GM12878 (cell line): ENCODE data around the gene ITGBL1. TPM values are rescaled to one million over a fixed set of nuclear protein-coding genes. Genes with fewer than 3 reads are reported as not detected.

Source experiments
- ATAC-seq: fragments of 200-7000 bp; cut with Tn5 transposase; 3 replicates; pipeline ENCODE4 v1.9.1; 2020; ENCODE audit warnings: mild to moderate bottlenecking, moderate library complexity
- BruUV-seq: library from RNA; stranded (reverse); fragments of 400-500 nt; replicated peaks from 2 replicates; lab custom pipeline; 2021; lab: Mats Ljungman, UMichigan
- CTCF ChIA-PET: fragments of 300-600 bp; sonication (Branson Sonifier 250); formaldehyde crosslinking; extraction: SDS; loops from one replicate; lab custom pipeline; 2021; ENCODE audit warnings: inconsistent platforms; lab: Yijun Ruan, JAX
- POLR2A ChIA-PET: fragments of 350-600 bp; formaldehyde crosslinking; extraction: SDS; loops from one replicate; lab custom pipeline; 2021; ENCODE audit warnings: inconsistent platforms; lab: Charles Lee
- RAD21 ChIA-PET: fragments of 300-600 bp; sonication (Branson Sonifier 250); formaldehyde crosslinking; loops from one replicate; lab custom pipeline; 2023; ENCODE audit warnings: antibody characterized with exemption; ENCODE audit not compliant: unreplicated experiment; lab: Charles Lee
- SMC1A ChIA-PET: fragments of 300-600 bp; sonication (Branson Sonifier 250); formaldehyde crosslinking; loops from one replicate; lab custom pipeline; 2023; ENCODE audit not compliant: unreplicated experiment, uncharacterized antibody; lab: Charles Lee
- DNase-seq: peaks from one replicate; pipeline ENCODE4 v3.0.0-alpha.2; 2011; ENCODE audit warnings: low read depth, low spot score
- FAIRE-seq: peaks from 3 replicates; lab custom pipeline; 2011; peaks lifted over from hg19 to GRCh38; lab: Jason Lieb, UNC
- H2AFZ ChIP-seq: 2 replicates; pipeline ENCODE4 v1.6.0; 2011; ENCODE audit warnings: low read depth, low read length, control low read depth; ENCODE audit not compliant: control insufficient read depth
- H3K27ac ChIP-seq: 2 replicates; pipeline ENCODE4 v1.5.1; 2011; ENCODE audit warnings: control low read depth; ENCODE audit not compliant: control insufficient read depth, insufficient read depth
- H3K27me3 ChIP-seq, 2 experiments: replicated peaks in 1 of 2; 2 replicates each; pipeline versions ENCODE4 v1.6.0 to v1.6.1; 2011; ENCODE audit warnings: low read length in 1 of 2; ENCODE audit not compliant: control insufficient read depth in 2 of 2, insufficient read depth in 2 of 2
- H3K36me3 ChIP-seq, 2 experiments: 2 replicates each; pipeline ENCODE4 v1.5.1; 2011; ENCODE audit warnings: low read length in 1 of 2; ENCODE audit not compliant: control insufficient read depth in 2 of 2, insufficient read depth in 2 of 2
- H3K4me1 ChIP-seq: 2 replicates; pipeline ENCODE4 v1.6.1; 2011; ENCODE audit warnings: mild to moderate bottlenecking, low read length, moderate library complexity, mixed read lengths; ENCODE audit not compliant: control insufficient read depth, insufficient read depth
- H3K4me2 ChIP-seq: 2 replicates; pipeline ENCODE4 v1.6.0; 2011; ENCODE audit warnings: control low read depth; ENCODE audit not compliant: control insufficient read depth, insufficient read depth
- H3K4me3 ChIP-seq: fragments of 200-600 bp; sonication (generic); 2 replicates; pipeline ENCODE4 v1.5.1; 2016
- H3K79me2 ChIP-seq: 2 replicates; pipeline ENCODE4 v1.6.0; 2011; ENCODE audit warnings: low read length; ENCODE audit not compliant: control insufficient read depth, insufficient read depth
- H3K9ac ChIP-seq: 2 replicates; pipeline ENCODE4 v1.8.0; 2011; ENCODE audit warnings: low read length, control low read depth, mixed read lengths; ENCODE audit not compliant: control insufficient read depth, insufficient read depth
- H3K9me3 ChIP-seq: replicated peaks from 3 replicates; pipeline ENCODE4 v1.5.1; 2011; ENCODE audit warnings: mild to moderate bottlenecking, low read length; ENCODE audit not compliant: control insufficient read depth, insufficient read depth
- H4K20me1 ChIP-seq: 2 replicates; pipeline ENCODE4 v1.6.0; 2011; ENCODE audit not compliant: control insufficient read depth, insufficient read depth
- LARP7 ChIP-seq: fragments of 450-650 bp; IDR thresholded peaks from 2 replicates; pipeline ENCODE4 v1.6.1; 2017; ENCODE audit warnings: mild to moderate bottlenecking
- MYB ChIP-seq: fragments of 150-350 bp; IDR thresholded peaks from 2 replicates; pipeline ENCODE4 v1.6.1; 2014; ENCODE audit warnings: mild to moderate bottlenecking, low read depth, low read length, borderline replicate concordance
- TCF7 ChIP-seq: IDR thresholded peaks from 2 replicates; pipeline ENCODE4 v1.6.1; 2014; ENCODE audit warnings: antibody characterized with exemption, borderline replicate concordance
- ZNF622 ChIP-seq: fragments of 450-650 bp; IDR thresholded peaks from 2 replicates; pipeline ENCODE4 v1.6.1; 2017; ENCODE audit warnings: mild to moderate bottlenecking, inconsistent platforms
- WGBS: methylation state at CpG from one replicate; pipeline ENCODE4 v1.1.6; 2016; ENCODE audit warnings: low lambda C conversion rate; ENCODE audit not compliant: insufficient replicate concordance, insufficient coverage; ENCODE audit errors: missing lambda C conversion rate; 5-methylcytosine and 5-hydroxymethylcytosine counted together
- in situ Hi-C: fragments of 300-500 bp; cut with MboI; formaldehyde crosslinking; loops from 9 replicates; pipeline ENCODE4 v1.14.3; 2018; ENCODE audit warnings: mixed read lengths
- intact Hi-C: fragments of 100-400 bp; cut with micrococcal nuclease; formaldehyde crosslinking; loops from one replicate; pipeline ENCODE4 v1.14.2; 2022; ENCODE audit not compliant: unreplicated experiment
- polyA plus RNA-seq, 11 experiments: library from polyadenylated mRNA; depleted of rRNA in 4 of 11; unstranded in 6 of 11; stranded (reverse) in 5 of 11; fragments of >200 nt; fragmentation: Nextera tagmentation in 4 of 11; fragmentation: Illumina TruSeq in 1 of 11; extraction: Ambion mirVana in 4 of 11; extraction: Trizol in 1 of 11; gene quantifications; 1 replicate in 1 of 11; 2 replicates in 10 of 11; pipeline versions ENCODE4 v1.2.1 to v1.2.3, GENCODE V29; 2011 to 2016; ENCODE audit warnings: inconsistent platforms in 2 of 11, missing spikeins in 2 of 11, low read depth in 1 of 11
- total RNA-seq, 4 experiments: library from RNA; depleted of rRNA in 3 of 4; stranded (reverse); fragments of >200 nt in 3 of 4; fragmentation: Illumina TruSeq in 1 of 4; extraction: Trizol in 1 of 4; gene quantifications; 2 replicates each; pipeline versions ENCODE4 v1.2.1 to v1.2.3, GENCODE V29; 2013 to 2021
- TF ChIP-seq, protein P1 (sequence below): IDR thresholded peaks from 2 replicates; pipeline ENCODE4 v1.6.1; 2012; ENCODE audit warnings: low read length, inconsistent platforms

Gene ITGBL1
- total and polyA plus RNA-seq, 10 of the 15 experiments (the other 5 are each of a cell fraction or from before 2014, with no cell fraction given): 0.17 to 2.8 (median 0.28) TPM; not detected in 3

DNA sequence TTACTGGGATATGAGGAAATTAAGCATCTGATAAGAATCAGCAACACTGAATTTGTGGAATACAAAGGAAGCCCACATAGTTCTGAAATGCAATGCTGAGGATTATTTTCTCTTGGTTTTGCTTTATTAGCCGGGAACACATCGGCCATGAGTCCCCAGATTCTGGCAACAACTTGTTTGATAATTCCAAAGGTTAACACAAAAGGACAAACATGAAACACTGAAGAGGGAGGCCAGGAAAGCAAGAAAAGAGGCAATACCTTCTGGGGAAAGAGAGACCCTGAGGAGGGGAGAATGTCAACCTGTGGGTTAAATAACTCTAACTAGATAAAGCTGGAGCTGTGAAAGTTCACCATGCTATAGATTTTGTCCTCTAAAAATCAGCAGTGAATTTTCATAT is 285.9 kb downstream of the ITGBL1 start:
- in situ Hi-C loops (no loop called here), intact Hi-C loops (no loop called here)
- CTCF ChIA-PET: no interaction called here
- WGBS: 69% methylated on average over 2 of the region's 2 CpGs
- Histone ChIP-seq H3K9me3 (no peaks in the 10 kb centered on the region), H3K27me3 (no peaks in the 10 kb centered on the region), H3K27ac (no peak overlapping the region), H3K4me3 (no peak overlapping the region), H3K4me1 (peaks cover 4% of the 10 kb centered on the region; the same call in 1 of the 2 replicates), H3K79me2 (no peaks in the 10 kb centered on the region), H3K9ac (no peak overlapping the region), H3K36me3 (no peaks in the 10 kb centered on the region), H2AFZ (no peak overlapping the region), H3K4me2 (no peak overlapping the region), H4K20me1 (no peaks in the 10 kb centered on the region)
- BruUV-seq: no TSS peak
- FAIRE-seq: no peak
- TF ChIP-seq, protein P1, sequence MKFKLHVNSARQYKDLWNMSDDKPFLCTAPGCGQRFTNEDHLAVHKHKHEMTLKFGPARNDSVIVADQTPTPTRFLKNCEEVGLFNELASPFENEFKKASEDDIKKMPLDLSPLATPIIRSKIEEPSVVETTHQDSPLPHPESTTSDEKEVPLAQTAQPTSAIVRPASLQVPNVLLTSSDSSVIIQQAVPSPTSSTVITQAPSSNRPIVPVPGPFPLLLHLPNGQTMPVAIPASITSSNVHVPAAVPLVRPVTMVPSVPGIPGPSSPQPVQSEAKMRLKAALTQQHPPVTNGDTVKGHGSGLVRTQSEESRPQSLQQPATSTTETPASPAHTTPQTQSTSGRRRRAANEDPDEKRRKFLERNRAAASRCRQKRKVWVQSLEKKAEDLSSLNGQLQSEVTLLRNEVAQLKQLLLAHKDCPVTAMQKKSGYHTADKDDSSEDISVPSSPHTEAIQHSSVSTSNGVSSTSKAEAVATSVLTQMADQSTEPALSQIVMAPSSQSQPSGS: no peak
- no peak for TF ChIP-seq ZNF622
- no peak for TF ChIP-seq LARP7
- no peak for TF ChIP-seq MYB
- TF ChIP-seq TCF7: no peak
- SMC1A ChIA-PET: interaction anchor here (1.0 kb wide), 1 partner anchor 27 kb away, joined by 3 read pairs; no protein-coding TSS in a partner anchor
- no peak for ATAC-seq
- RAD21 ChIA-PET: interaction anchor here (1.4 kb wide), 1 partner anchor 210 kb away, joined by 3 read pairs; no protein-coding TSS in a partner anchor
- POLR2A ChIA-PET: no interaction called here
- DNase-seq: no peak
